GM18505 (cell line): Measurements from ENCODE around the gene KRT15.

Experiments
- ATAC-seq: cut with Tn5 transposase; IDR thresholded peaks from one replicate; pipeline ENCODE4 v1.9.1; 2021; ENCODE audit not compliant: unreplicated experiment
- POLR2A ChIP-seq: IDR thresholded peaks from 4 replicates; pipeline ENCODE4 v1.6.1; 2011; ENCODE audit warnings: borderline replicate concordance; ENCODE audit not compliant: insufficient read depth, insufficient read length; ENCODE audit errors: extremely low read depth

KRT15 gene

DNA sequence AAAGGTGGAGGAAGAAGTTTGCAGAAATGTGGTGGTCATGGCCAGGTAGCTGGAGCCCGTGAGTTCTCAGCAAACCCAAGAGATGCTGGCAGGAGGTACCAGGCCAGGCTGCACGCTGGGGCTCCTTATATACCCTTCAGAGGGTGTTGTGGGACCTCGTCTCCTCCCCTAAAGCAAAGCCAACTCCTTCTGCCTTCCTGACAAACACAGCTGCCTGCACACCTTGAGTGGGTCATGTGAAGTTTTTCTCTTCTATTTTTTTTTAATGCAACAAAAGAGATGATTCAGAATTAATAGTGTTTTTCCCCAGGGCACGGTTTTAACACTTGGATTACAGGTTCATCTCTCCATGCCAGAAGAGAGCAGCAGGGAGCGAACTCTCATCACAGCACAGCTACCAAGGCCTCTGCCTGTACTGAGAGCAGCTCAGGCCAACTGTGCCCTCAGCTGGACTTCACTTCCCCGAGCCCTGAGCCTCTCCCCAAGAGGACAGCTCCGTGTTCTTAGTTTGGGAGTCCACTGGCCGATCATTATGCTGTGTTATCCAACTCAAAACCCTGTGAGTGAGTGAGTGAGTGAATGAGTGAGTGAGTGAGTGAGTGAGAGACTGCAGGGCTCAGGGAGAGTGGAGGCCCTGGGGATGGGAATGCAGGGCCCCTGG is at the start of gene KRT15:
KRT15 (minus strand) TSS at position 102 of the 661 bp plus-strand sequence; CDS start at position 39, 63 bp downstream.
- TF ChIP-seq POLR2A: no peak
- no peak for ATAC-seq

- no peak for ATAC-seq
These were observed 48.6 kb upstream of the KRT15 start for GRCh38 chr17:41567317-41567716.

DNA sequence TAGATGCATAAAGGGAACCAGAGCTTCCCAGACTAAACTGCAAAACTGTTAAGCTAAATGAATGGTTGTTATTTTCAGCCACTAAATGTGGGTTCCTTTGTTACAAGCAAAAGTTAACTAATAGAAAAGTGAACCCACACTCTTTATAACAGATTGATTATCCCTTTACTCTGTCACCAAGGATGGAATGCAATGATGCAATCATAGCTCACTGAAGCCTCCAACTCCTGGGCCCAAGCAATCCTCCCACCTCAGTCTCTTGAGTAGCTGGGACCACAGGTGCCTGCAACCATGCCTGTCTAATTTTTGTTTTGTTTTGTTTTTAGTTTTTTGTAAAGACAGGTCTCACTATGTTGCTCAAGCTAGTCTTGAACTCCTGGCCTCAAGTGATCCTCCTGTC is 46.6 kb upstream of the KRT15 start:
- ATAC-seq: no peak
- TF ChIP-seq POLR2A: no peak

More at GRCh38 chr17:41567317-41567716, 48.6 kb upstream of the KRT15 start:
- no peak for TF ChIP-seq POLR2A

GRCh38 chr17:41563607-41564170 is 45.0 kb upstream of the KRT15 start:
- no peak for ATAC-seq

DNA sequence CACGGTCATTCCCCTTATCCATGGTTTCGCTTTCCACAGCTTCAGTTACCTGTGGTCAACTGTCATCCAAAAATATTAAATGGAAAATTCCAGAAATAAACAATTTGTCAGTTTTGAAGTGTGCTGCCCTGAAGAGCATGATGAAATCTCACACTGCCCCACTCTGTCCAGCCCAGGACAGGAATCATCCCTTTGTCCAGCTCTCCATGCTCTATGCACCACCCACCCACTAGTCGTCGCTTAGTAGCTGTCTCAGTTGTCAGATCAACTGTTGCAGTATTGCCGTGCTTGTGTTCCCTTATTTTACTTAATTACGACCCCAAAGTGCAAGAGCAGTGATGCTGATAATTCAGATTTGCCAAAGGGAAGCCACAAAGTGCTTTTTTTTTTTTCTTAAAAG is 42.9 kb upstream of the KRT15 start:
- no peak for ATAC-seq
- no peak for TF ChIP-seq POLR2A

More at GRCh38 chr17:41563607-41564170, 45.0 kb upstream of the KRT15 start:
- TF ChIP-seq POLR2A: no peak

DNA sequence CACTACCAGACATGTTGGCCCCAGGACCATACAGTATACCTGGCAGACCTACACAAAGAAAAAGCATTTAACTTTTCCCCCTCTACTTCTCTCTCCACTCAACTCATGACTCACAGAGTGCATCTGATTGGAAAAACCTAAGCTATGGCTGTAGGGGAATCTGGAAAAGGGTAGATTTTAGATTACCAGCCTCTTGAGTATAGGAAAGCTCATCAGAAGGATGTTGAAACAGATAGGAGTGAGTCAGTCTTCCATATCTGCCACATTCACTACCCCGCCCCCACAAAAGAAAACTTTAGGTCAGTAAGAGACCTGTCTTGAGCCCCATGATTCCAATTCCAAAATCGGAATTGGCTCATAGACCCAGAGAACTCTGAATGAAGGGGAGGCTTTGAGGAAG is 40.9 kb upstream of the KRT15 start:
- no peak for ATAC-seq
- no peak for TF ChIP-seq POLR2A

- ATAC-seq: no peak
- no peak for TF ChIP-seq POLR2A
These were observed 38.2 kb upstream of the KRT15 start for GRCh38 chr17:41556931-41557330.

GRCh38 chr17:41556306-41556705 is 37.6 kb upstream of the KRT15 start:
- no peak for ATAC-seq
- TF ChIP-seq POLR2A: no peak

DNA sequence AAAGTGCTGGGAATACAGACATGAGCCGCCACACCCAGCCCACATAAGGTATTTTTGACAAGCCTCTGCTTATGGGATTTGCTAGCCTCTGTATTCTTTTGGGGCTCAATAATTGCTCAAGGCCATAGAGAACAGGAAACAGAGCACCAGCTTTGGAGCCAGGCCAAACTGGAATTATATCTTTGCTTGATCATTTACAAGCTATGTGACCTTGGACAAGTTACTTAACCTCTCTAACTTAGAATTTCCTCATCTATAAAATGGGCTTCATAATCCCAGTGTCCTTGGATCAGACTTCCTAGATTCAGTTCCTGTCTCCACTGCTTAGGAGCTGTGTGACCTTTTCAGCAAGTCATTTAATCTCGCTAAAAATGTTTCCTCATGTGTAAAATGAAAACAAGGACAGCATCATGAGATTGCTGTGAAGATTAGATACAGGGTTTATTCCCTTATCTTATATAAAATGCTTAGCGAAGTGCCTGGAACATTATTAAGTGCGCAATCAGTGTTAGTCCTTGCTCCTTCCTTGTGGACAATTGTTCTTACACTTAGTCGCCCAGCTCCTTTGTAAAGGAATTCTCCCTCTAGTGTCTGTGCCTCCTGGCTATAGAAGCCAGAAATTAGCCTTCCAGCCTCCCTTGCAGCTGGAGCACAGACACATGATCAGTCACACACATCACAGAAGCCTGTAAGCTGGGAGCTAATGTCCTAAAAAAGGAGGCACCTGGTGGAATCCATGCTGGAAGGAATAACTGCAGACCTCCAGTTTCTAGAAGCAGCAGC is 36.6 kb upstream of the KRT15 start:
- no peak for ATAC-seq
- TF ChIP-seq POLR2A: no peak

- no peak for ATAC-seq
- TF ChIP-seq POLR2A: no peak
These were observed 35.4 kb upstream of the KRT15 start for GRCh38 chr17:41553987-41554680.

GRCh38 chr17:41553176-41553575 is 34.5 kb upstream of the KRT15 start:
- TF ChIP-seq POLR2A: no peak
- no peak for ATAC-seq

DNA sequence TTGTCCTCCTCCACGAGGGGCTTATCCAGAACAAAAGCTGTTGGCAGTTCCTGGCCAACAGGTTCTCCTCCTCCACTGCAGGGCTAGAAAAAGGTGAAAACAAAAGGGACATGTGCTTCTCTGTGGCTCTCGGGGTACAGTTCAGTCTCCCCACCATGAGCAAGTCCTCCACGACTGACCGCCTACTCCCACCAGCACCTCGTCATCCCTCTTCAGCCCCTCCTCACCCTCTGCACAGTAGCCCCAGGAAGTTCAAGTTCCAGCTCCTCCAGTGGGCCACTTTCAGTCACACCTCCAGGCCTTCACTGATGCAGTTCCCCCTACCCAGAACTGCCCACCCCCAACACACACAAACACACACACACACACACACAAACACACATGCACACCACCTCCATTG is 33.8 kb upstream of the KRT15 start:
- TF ChIP-seq POLR2A: no peak
- ATAC-seq: no peak

- TF ChIP-seq POLR2A: no peak
- ATAC-seq: no peak
These were observed 32.7 kb upstream of the KRT15 start for GRCh38 chr17:41551365-41551764.
